Measurements from ENCODE around the gene IWS1.
"Not testable (repeated sequence)": the region's sequence is repeated elsewhere in the genome, so short reads cannot be mapped to it uniquely, and the experiment has no call there.

The IWS1 gene

GRCh38 chr2:127453392-127454171, 72.7 kb downstream of the IWS1 start:
- H3K4me3 ChIP-seq (ENCODE audit: low read depth, low read length): no peak overlapping the region
- no peak for DNase-seq (ENCODE audit: low read depth, low spot score)
- in situ Hi-C loops (cut with HindIII; ENCODE audit: low sequenced_read_pairs): no loop called here
- TF ChIP-seq CTCF (IDR thresholded peaks at IDR 0.05; ENCODE audit: low read depth, low read length): no peak

GRCh38 chr2:127453013-127453391, 73.3 kb downstream of the IWS1 start:
- in situ Hi-C loops (cut with HindIII; ENCODE audit: low sequenced_read_pairs): no loop called here
- H3K4me3 ChIP-seq (ENCODE audit: low read depth, low read length): no peak overlapping the region
- no peak for DNase-seq (ENCODE audit: low read depth, low spot score)
- no peak for TF ChIP-seq CTCF (IDR thresholded peaks at IDR 0.05; ENCODE audit: low read depth, low read length)

DNA sequence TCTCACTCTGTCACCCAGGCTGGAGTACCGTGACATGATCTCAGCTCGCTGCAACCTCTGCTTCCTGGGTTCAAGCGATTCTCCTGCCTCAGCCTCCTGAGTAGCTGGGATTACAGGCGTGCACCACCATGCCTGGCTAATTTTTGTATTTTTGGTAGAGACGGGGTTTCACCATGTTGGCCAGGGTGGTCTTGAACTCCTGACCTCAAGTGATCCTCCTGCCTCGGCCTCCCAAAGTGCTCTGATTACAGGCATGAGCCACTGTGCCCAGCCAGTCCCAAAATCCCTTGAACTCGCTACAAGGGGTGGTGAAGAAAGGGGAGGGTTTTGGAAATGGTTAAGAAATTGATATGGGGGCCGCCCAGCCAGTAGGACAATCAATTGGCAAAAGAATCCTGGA, 73.9 kb downstream of the IWS1 start:
- H3K4me3 ChIP-seq (ENCODE audit: low read depth, low read length); DNase-seq (ENCODE audit: low read depth, low spot score); in situ Hi-C loops (cut with HindIII; ENCODE audit: low sequenced_read_pairs): not testable (repeated sequence)

DNA sequence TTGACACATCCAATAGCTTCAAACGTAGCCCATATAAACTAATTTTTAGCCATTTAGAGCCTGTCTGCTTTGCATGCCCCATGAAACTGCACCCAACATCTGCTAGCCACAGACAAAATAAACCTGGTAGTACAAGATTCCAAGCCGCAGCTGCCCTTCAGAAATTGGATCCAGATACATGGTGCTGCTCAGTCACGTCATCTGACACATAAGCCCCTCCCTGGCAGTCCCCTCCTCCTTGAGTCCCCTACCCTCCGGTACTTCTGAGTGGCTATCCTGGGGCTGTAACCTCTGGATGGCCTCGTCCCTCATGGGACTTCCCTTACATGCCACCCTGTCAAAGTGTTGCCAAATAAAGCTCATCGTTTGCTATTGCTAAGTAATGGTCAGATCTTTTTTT, 74.3 kb downstream of the IWS1 start:
- H3K4me3 ChIP-seq (ENCODE audit: low read depth, low read length): no peak overlapping the region
- DNase-seq (ENCODE audit: low read depth, low spot score): no peak
- in situ Hi-C loops (cut with HindIII; ENCODE audit: low sequenced_read_pairs): no loop called here
- TF ChIP-seq CTCF (IDR thresholded peaks at IDR 0.05; ENCODE audit: low read depth, low read length): no peak

DNA sequence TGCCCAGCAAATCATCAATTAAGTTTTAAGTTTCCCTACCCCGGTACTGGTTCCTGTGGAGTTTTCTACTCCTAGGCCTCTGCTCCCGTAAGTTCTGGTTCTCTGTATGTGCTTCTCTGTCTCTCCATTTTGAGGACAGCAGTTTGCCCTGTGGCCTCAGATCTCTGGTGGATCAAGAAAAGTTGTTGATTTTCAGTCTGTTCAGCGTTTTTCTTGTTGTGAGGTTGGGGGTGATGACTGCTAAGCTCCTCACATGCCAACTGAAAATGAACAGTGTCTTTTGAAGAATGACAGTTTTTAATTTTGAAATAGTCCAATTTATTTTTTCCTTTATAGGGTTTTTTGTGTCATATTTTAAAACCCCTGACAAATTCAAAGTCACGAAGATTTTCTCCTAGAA, 76.4 kb downstream of the IWS1 start:
- no peak overlapping the region for H3K4me3 ChIP-seq (ENCODE audit: low read depth, low read length)
- DNase-seq (ENCODE audit: low read depth, low spot score): no peak
- in situ Hi-C loops (cut with HindIII; ENCODE audit: low sequenced_read_pairs): no loop called here
- no peak for TF ChIP-seq CTCF (IDR thresholded peaks at IDR 0.05; ENCODE audit: low read depth, low read length)

GRCh38 chr2:127449414-127449813, 76.9 kb downstream of the IWS1 start:
- no peak for TF ChIP-seq CTCF (IDR thresholded peaks at IDR 0.05; ENCODE audit: low read depth, low read length)
- in situ Hi-C loops (cut with HindIII; ENCODE audit: low sequenced_read_pairs): no loop called here
- DNase-seq (ENCODE audit: low read depth, low spot score): no peak
- H3K4me3 ChIP-seq (ENCODE audit: low read depth, low read length): no peak overlapping the region

DNA sequence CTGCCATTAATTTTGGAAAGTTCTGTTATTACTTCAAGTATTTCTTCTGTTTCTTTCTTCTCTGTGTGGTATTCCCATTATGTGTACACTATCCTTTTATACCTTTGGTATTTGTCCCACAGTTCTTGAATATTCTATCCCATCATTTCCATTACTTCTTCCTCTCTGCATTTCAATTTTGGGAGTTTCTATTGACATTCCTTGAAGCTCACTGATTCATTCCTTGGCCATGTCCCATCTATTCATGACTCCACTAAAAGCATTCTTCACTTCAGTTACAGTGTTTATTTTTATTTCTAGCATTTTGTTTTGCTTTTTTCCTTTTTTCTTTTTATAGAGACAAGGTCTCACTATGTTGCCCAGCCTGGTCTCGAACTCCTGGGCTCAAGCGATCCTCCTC, 77.8 kb downstream of the IWS1 start:
- no peak for TF ChIP-seq CTCF (IDR thresholded peaks at IDR 0.05; ENCODE audit: low read depth, low read length)
- no peak for DNase-seq (ENCODE audit: low read depth, low spot score)
- in situ Hi-C loops (cut with HindIII; ENCODE audit: low sequenced_read_pairs): no loop called here
- H3K4me3 ChIP-seq (ENCODE audit: low read depth, low read length): no peak overlapping the region
